ENCODE results near the gene MT1M. TPM values are rescaled to one million over a fixed set of nuclear protein-coding genes. Genes with fewer than 3 reads are reported as not detected.

MT1M gene
- total and polyA plus RNA-seq, 2 of the 8 experiments (the other 6 are each of a cell fraction or from before 2014, with no cell fraction given), result 2.1 TPM; not detected in 1

DNA sequence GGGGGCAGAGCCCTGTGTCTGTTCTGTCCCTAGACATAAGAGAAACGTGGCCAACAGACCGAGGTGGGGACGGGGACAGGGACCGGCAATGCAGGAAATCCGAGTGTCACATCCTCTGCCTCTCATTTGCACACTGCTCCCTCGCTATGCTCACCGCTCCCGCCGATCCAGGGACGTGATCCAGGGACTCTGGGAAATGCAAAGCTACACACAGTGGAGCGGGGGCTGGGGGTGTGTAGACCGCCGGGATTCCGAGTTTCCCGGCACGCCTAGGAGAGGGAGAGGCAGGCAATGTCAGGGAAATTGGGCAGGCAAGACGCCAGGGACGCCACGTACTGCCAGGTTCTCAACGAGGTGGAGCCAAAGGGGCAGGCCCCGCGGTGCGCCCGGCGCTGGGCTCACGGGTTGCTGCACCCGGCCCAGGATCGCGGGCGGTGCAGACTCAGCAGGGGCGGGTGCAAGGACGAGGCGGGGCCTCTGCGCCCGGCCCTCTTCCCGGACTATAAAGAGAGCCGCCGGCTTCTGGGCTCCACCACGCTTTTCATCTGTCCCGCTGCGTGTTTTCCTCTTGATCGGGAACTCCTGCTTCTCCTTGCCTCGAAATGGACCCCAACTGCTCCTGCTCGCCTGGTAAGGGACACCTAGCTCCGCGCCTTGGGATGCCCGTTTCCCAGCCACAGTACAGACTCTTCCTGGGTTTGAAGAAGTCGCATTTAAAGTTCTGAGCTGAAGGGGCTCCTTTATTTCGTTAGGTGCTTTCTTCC lies 49.7 kb downstream of the MT1M start, which contains the start of gene MT1X (continued):
- TF ChIP-seq, protein P1, sequence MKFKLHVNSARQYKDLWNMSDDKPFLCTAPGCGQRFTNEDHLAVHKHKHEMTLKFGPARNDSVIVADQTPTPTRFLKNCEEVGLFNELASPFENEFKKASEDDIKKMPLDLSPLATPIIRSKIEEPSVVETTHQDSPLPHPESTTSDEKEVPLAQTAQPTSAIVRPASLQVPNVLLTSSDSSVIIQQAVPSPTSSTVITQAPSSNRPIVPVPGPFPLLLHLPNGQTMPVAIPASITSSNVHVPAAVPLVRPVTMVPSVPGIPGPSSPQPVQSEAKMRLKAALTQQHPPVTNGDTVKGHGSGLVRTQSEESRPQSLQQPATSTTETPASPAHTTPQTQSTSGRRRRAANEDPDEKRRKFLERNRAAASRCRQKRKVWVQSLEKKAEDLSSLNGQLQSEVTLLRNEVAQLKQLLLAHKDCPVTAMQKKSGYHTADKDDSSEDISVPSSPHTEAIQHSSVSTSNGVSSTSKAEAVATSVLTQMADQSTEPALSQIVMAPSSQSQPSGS (IDR thresholded peaks at IDR 0.05; ENCODE audit: low read length), result no peak
- TF ChIP-seq, protein P2, sequence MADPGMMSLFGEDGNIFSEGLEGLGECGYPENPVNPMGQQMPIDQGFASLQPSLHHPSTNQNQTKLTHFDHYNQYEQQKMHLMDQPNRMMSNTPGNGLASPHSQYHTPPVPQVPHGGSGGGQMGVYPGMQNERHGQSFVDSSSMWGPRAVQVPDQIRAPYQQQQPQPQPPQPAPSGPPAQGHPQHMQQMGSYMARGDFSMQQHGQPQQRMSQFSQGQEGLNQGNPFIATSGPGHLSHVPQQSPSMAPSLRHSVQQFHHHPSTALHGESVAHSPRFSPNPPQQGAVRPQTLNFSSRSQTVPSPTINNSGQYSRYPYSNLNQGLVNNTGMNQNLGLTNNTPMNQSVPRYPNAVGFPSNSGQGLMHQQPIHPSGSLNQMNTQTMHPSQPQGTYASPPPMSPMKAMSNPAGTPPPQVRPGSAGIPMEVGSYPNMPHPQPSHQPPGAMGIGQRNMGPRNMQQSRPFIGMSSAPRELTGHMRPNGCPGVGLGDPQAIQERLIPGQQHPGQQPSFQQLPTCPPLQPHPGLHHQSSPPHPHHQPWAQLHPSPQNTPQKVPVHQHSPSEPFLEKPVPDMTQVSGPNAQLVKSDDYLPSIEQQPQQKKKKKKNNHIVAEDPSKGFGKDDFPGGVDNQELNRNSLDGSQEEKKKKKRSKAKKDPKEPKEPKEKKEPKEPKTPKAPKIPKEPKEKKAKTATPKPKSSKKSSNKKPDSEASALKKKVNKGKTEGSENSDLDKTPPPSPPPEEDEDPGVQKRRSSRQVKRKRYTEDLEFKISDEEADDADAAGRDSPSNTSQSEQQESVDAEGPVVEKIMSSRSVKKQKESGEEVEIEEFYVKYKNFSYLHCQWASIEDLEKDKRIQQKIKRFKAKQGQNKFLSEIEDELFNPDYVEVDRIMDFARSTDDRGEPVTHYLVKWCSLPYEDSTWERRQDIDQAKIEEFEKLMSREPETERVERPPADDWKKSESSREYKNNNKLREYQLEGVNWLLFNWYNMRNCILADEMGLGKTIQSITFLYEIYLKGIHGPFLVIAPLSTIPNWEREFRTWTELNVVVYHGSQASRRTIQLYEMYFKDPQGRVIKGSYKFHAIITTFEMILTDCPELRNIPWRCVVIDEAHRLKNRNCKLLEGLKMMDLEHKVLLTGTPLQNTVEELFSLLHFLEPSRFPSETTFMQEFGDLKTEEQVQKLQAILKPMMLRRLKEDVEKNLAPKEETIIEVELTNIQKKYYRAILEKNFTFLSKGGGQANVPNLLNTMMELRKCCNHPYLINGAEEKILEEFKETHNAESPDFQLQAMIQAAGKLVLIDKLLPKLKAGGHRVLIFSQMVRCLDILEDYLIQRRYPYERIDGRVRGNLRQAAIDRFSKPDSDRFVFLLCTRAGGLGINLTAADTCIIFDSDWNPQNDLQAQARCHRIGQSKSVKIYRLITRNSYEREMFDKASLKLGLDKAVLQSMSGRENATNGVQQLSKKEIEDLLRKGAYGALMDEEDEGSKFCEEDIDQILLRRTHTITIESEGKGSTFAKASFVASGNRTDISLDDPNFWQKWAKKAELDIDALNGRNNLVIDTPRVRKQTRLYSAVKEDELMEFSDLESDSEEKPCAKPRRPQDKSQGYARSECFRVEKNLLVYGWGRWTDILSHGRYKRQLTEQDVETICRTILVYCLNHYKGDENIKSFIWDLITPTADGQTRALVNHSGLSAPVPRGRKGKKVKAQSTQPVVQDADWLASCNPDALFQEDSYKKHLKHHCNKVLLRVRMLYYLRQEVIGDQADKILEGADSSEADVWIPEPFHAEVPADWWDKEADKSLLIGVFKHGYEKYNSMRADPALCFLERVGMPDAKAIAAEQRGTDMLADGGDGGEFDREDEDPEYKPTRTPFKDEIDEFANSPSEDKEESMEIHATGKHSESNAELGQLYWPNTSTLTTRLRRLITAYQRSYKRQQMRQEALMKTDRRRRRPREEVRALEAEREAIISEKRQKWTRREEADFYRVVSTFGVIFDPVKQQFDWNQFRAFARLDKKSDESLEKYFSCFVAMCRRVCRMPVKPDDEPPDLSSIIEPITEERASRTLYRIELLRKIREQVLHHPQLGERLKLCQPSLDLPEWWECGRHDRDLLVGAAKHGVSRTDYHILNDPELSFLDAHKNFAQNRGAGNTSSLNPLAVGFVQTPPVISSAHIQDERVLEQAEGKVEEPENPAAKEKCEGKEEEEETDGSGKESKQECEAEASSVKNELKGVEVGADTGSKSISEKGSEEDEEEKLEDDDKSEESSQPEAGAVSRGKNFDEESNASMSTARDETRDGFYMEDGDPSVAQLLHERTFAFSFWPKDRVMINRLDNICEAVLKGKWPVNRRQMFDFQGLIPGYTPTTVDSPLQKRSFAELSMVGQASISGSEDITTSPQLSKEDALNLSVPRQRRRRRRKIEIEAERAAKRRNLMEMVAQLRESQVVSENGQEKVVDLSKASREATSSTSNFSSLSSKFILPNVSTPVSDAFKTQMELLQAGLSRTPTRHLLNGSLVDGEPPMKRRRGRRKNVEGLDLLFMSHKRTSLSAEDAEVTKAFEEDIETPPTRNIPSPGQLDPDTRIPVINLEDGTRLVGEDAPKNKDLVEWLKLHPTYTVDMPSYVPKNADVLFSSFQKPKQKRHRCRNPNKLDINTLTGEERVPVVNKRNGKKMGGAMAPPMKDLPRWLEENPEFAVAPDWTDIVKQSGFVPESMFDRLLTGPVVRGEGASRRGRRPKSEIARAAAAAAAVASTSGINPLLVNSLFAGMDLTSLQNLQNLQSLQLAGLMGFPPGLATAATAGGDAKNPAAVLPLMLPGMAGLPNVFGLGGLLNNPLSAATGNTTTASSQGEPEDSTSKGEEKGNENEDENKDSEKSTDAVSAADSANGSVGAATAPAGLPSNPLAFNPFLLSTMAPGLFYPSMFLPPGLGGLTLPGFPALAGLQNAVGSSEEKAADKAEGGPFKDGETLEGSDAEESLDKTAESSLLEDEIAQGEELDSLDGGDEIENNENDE (IDR thresholded peaks at IDR 0.05; ENCODE audit: insufficient replicate concordance, low read length), result no peak
- no peak for TF ChIP-seq SP2 (IDR thresholded peaks at IDR 0.05; ENCODE audit: low read length)
- TF ChIP-seq TEAD4 (IDR thresholded peaks at IDR 0.05; ENCODE audit: low read depth, low read length), result no peak
- no peak for TF ChIP-seq SRF (IDR thresholded peaks at IDR 0.05; ENCODE audit: low read depth, low read length)
- no peak for TF ChIP-seq SAP30 (IDR thresholded peaks at IDR 0.05; ENCODE audit: insufficient read depth, insufficient replicate concordance, low read length)
- no peak for TF ChIP-seq CHD2 (IDR thresholded peaks at IDR 0.05; ENCODE audit: low read length)
- TF ChIP-seq, protein P3, sequence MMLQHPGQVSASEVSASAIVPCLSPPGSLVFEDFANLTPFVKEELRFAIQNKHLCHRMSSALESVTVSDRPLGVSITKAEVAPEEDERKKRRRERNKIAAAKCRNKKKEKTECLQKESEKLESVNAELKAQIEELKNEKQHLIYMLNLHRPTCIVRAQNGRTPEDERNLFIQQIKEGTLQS (IDR thresholded peaks at IDR 0.05; ENCODE audit: insufficient read depth, low read depth, low read length), result no peak

Measured in H1 (cell line).